ENCODE data around the gene SLC22A31. TPM values are rescaled to one million over a fixed set of nuclear protein-coding genes. Genes with fewer than 3 reads are reported as not detected.
"Not testable (repeated sequence)": the region's sequence is repeated elsewhere in the genome, so short reads cannot be mapped to it uniquely, and the experiment has no call there.

SLC22A31 gene
- total RNA-seq, 2 experiments from 2014 or later: not detected

DNA sequence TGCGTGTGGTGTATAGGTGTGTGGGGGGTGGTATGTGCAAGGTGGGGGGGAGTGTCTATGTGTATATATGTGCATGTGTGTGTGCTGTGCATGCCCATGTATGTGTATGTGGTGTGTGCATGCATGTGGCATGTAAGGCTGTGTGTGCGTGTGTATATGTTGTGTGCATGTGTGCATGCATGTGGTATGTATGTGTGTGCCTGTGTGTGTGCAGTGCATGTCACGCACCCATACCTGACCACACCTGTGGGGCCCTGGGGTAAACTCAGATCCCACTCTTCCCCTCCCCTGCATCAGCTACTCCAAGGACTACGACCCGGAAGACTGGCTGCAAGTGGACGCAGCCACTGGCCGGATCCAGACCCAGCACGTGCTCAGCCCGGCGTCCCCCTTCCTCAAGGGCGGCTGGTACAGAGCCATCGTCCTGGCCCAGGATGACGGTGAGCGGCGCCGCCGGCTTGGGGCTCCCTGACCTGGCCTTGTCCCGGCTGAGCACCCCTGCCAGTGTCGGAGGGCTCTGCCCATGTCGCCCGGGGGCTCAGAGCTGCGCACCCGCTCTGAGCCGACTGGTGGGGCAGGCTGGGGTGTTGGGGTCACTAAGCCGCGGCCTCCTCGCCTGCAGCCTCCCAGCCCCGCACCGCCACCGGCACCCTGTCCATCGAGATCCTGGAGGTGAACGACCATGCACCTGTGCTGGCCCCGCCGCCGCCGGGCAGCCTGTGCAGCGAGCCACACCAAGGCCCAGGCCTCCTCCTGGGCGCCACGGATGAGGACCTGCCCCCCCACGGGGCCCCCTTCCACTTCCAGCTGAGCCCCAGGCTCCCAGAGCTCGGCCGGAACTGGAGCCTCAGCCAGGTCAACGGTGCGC, 9.1 kb downstream of the SLC22A31 start:
- no peak for DNase-seq (ENCODE audit: low spot score)
- Histone ChIP-seq H3K27ac (ENCODE audit: low read depth, low read length, poor library complexity, severe bottlenecking) (no peak overlapping the region), H3K4me2 (ENCODE audit: low read length) (no peak overlapping the region), H3K36me3 (ENCODE audit: insufficient read depth, low read length) (no peaks in the 10 kb centered on the region), H3K4me3 (ENCODE audit: low read depth, low read length, poor library complexity, severe bottlenecking) (no peak overlapping the region), H3K9me2 (ENCODE audit: insufficient read depth, low read length) (no peaks in the 10 kb centered on the region), H2AFZ (ENCODE audit: low read length) (no peak overlapping the region), H3K79me2 (ENCODE audit: insufficient read depth, low read depth, low read length) (no peaks in the 10 kb centered on the region), H3K4me1 (ENCODE audit: insufficient read depth, low read length, poor library complexity, severe bottlenecking) (no peaks in the 10 kb centered on the region), H3K9me3 (ENCODE audit: low read length) (no peaks in the 10 kb centered on the region), H4K20me1 (ENCODE audit: insufficient read depth, low read length) (no peaks in the 10 kb centered on the region)
- ChIA-PET CTCF (ENCODE audit: unreplicated experiment) (no interaction called here), POLR2A (no interaction called here)
- intact Hi-C loops (cut with micrococcal nuclease; ENCODE audit: unreplicated experiment): no loop called here
- TF ChIP-seq EZH2phosphoT487 (IDR thresholded peaks at IDR 0.05; ENCODE audit: borderline replicate concordance, low read depth, low read length): no peak
- TF ChIP-seq CTCF (conservative IDR thresholded peaks at IDR 0.05; ENCODE audit: low read length): no peak
- BruUV-seq (replicated peaks): no TSS peak

DNA sequence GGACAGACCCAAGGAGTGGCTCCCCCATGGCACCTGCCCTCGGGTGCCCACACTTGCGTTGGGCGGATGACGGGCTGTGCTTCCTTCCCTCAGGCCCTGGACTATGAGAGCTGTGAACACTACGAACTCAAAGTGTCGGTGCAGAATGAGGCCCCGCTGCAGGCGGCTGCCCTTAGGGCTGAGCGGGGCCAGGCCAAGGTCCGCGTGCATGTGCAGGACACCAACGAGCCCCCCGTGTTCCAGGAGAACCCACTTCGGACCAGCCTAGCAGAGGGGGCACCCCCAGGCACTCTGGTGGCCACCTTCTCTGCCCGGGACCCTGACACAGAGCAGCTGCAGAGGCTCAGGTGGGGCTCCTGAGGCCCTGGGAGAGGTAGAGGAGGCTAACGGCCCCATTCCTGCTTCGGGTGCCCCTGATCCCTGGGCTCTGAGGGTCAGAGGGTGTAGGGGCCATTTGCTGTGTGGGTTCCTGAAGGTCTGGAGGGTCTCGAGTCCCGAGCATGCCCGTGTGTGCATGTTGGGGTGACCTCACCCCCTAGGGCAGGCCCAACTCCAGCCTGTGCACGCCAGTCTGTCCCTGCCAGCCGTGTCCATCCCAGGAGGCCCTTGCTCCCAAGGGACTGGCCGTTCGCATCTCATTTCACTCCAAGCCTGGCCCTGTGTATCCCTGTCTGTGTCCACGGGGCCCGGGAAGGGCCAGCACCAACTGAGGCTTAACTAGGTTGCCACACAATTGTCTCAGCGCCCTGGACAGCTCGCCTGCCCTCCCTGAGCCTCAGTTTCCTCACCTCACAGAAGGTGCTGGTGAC, 10.0 kb downstream of the SLC22A31 start:
- H3K4me2 ChIP-seq (ENCODE audit: low read length): no peak overlapping the region
- POLR2A ChIA-PET: no interaction called here

GRCh38 chr16:89189358-89190025, 10.8 kb downstream of the SLC22A31 start:
- Histone ChIP-seq H3K9me3 (ENCODE audit: low read length) (no peaks in the 10 kb centered on the region), H2AFZ (ENCODE audit: low read length) (no peak overlapping the region), H3K4me3 (ENCODE audit: low read depth, low read length, poor library complexity, severe bottlenecking) (no peak overlapping the region), H3K4me1 (ENCODE audit: insufficient read depth, low read length, poor library complexity, severe bottlenecking) (no peaks in the 10 kb centered on the region), H3K4me2 (ENCODE audit: low read length) (no peak overlapping the region), H3K9me2 (ENCODE audit: insufficient read depth, low read length) (no peaks in the 10 kb centered on the region), H3K36me3 (ENCODE audit: insufficient read depth, low read length) (no peaks in the 10 kb centered on the region), H3K79me2 (ENCODE audit: insufficient read depth, low read depth, low read length) (no peaks in the 10 kb centered on the region), H3K27ac (ENCODE audit: low read depth, low read length, poor library complexity, severe bottlenecking) (no peak overlapping the region), H4K20me1 (ENCODE audit: insufficient read depth, low read length) (no peaks in the 10 kb centered on the region)
- DNase-seq (ENCODE audit: low spot score): no peak
- ChIA-PET CTCF (ENCODE audit: unreplicated experiment) (no interaction called here), POLR2A (no interaction called here)
- intact Hi-C loops (cut with micrococcal nuclease; ENCODE audit: unreplicated experiment): no loop called here
- BruUV-seq (replicated peaks): no TSS peak
- TF ChIP-seq CTCF (conservative IDR thresholded peaks at IDR 0.05; ENCODE audit: low read length) (no peak), EZH2phosphoT487 (IDR thresholded peaks at IDR 0.05; ENCODE audit: borderline replicate concordance, low read depth, low read length) (no peak)

More for the DNA sequence above, 10.0 kb downstream of the SLC22A31 start:
- Histone ChIP-seq H3K9me3 (ENCODE audit: low read length) (no peaks in the 10 kb centered on the region), H3K4me1 (ENCODE audit: insufficient read depth, low read length, poor library complexity, severe bottlenecking) (no peaks in the 10 kb centered on the region), H3K36me3 (ENCODE audit: insufficient read depth, low read length) (no peaks in the 10 kb centered on the region), H4K20me1 (ENCODE audit: insufficient read depth, low read length) (no peaks in the 10 kb centered on the region), H3K79me2 (ENCODE audit: insufficient read depth, low read depth, low read length) (no peaks in the 10 kb centered on the region), H3K9me2 (ENCODE audit: insufficient read depth, low read length) (no peaks in the 10 kb centered on the region), H3K27ac (ENCODE audit: low read depth, low read length, poor library complexity, severe bottlenecking) (no peak overlapping the region), H3K4me3 (ENCODE audit: low read depth, low read length, poor library complexity, severe bottlenecking) (no peak overlapping the region), H2AFZ (ENCODE audit: low read length) (no peak overlapping the region)
- BruUV-seq (replicated peaks): no TSS peak
- no peak for DNase-seq (ENCODE audit: low spot score)
- TF ChIP-seq EZH2phosphoT487 (IDR thresholded peaks at IDR 0.05; ENCODE audit: borderline replicate concordance, low read depth, low read length): no peak
- CTCF ChIA-PET (ENCODE audit: unreplicated experiment): no interaction called here
- intact Hi-C loops (cut with micrococcal nuclease; ENCODE audit: unreplicated experiment): no loop called here

GRCh38 chr16:89188471-89189357, 11.6 kb downstream of the SLC22A31 start:
- H3K9me3 ChIP-seq (ENCODE audit: low read length); BruUV-seq (replicated peaks); H3K4me3 ChIP-seq (ENCODE audit: low read depth, low read length, poor library complexity, severe bottlenecking); H3K4me1 ChIP-seq (ENCODE audit: insufficient read depth, low read length, poor library complexity, severe bottlenecking); DNase-seq (ENCODE audit: low spot score); CTCF ChIA-PET (ENCODE audit: unreplicated experiment); H3K27ac ChIP-seq (ENCODE audit: low read depth, low read length, poor library complexity, severe bottlenecking); H3K9me2 ChIP-seq (ENCODE audit: insufficient read depth, low read length); H2AFZ ChIP-seq (ENCODE audit: low read length); H3K79me2 ChIP-seq (ENCODE audit: insufficient read depth, low read depth, low read length); H4K20me1 ChIP-seq (ENCODE audit: insufficient read depth, low read length); H3K36me3 ChIP-seq (ENCODE audit: insufficient read depth, low read length); H3K4me2 ChIP-seq (ENCODE audit: low read length); POLR2A ChIA-PET; intact Hi-C loops (cut with micrococcal nuclease; ENCODE audit: unreplicated experiment): not testable (repeated sequence)
